ENCODE results near the gene PRSS58. TPM values are rescaled to one million over a fixed set of nuclear protein-coding genes. Genes with fewer than 3 reads are reported as not detected.
A peak's percentile ranks its signal among the peaks of the same experiment; 100 is the strongest.

PRSS58 gene
- total RNA-seq, 1 experiment from 2014 or later: not detected

- no TSS peak for BruUV-seq (replicated peaks)
- no peak overlapping the region for H3K4me3 ChIP-seq
- H3K36me3 ChIP-seq (ENCODE audit: low read depth): no peaks in the 10 kb centered on the region
- H3K9me3 ChIP-seq (ENCODE audit: insufficient read depth, low read depth): no peaks in the 10 kb centered on the region
- H3F3A ChIP-seq (ENCODE audit: insufficient read depth, low read depth): no peaks in the 10 kb centered on the region
- CTCF ChIA-PET: interaction anchor here (0.8 kb wide), 1 partner anchor 148 kb away, joined by 3 read pairs; no protein-coding TSS in a partner anchor
- no peak overlapping the region for H3K27ac ChIP-seq
- no peak overlapping the region for H2AFZ ChIP-seq
- DNase-seq: no peak
- H3K27me3 ChIP-seq (ENCODE audit: insufficient read depth, low read depth): no peaks in the 10 kb centered on the region
- H4K20me1 ChIP-seq (ENCODE audit: insufficient read depth): no peaks in the 10 kb centered on the region
- H3K9me2 ChIP-seq (ENCODE audit: insufficient read depth): no peaks in the 10 kb centered on the region
- H3K4me1 ChIP-seq (replicated peaks; ENCODE audit: insufficient read depth): no peaks in the 10 kb centered on the region
- intact Hi-C loops (cut with micrococcal nuclease; ENCODE audit: unreplicated experiment): loop anchor here (5.0 kb wide), 1 partner anchor 705 kb away; no protein-coding TSS in a partner anchor
- no peak overlapping the region for H3K4me2 ChIP-seq
- POLR2A ChIA-PET (ENCODE audit: unreplicated experiment): no interaction called here
- H3K79me2 ChIP-seq (ENCODE audit: low read depth): no peaks in the 10 kb centered on the region
- TF ChIP-seq CTCF (conservative IDR thresholded peaks at IDR 0.05): 0 out of 2 replicates have a peak, but pooled peaks have one; percentile 35
- no peak for TF ChIP-seq EZH2 (IDR thresholded peaks at IDR 0.05; ENCODE audit: low read depth)
Observed at GRCh38 chr7:142301923-142302550, 44.2 kb upstream of the PRSS58 start.

GRCh38 chr7:142301299-142301698 is 43.4 kb upstream of the PRSS58 start:
- Histone ChIP-seq H3K9me3 (ENCODE audit: insufficient read depth, low read depth) (no peaks in the 10 kb centered on the region), H2AFZ (no peak overlapping the region), H3K9me2 (ENCODE audit: insufficient read depth) (no peaks in the 10 kb centered on the region), H3K36me3 (ENCODE audit: low read depth) (no peaks in the 10 kb centered on the region), H3F3A (ENCODE audit: insufficient read depth, low read depth) (no peaks in the 10 kb centered on the region), H3K79me2 (ENCODE audit: low read depth) (no peaks in the 10 kb centered on the region), H3K4me2 (no peak overlapping the region), H3K27ac (no peak overlapping the region), H4K20me1 (ENCODE audit: insufficient read depth) (no peaks in the 10 kb centered on the region), H3K4me3 (no peak overlapping the region), H3K27me3 (ENCODE audit: insufficient read depth, low read depth) (no peaks in the 10 kb centered on the region), H3K4me1 (replicated peaks; ENCODE audit: insufficient read depth) (no peaks in the 10 kb centered on the region)
- ChIA-PET POLR2A (ENCODE audit: unreplicated experiment) (no interaction called here), CTCF (interaction anchor here (0.5 kb wide), 1 partner anchor 1033 kb away, joined by 6 read pairs; no protein-coding TSS in a partner anchor)
- intact Hi-C loops (cut with micrococcal nuclease; ENCODE audit: unreplicated experiment): loop anchor here (5.0 kb wide), 1 partner anchor 706 kb away; no protein-coding TSS in a partner anchor
- DNase-seq: no peak
- BruUV-seq (replicated peaks): no TSS peak
- TF ChIP-seq EZH2 (IDR thresholded peaks at IDR 0.05; ENCODE audit: low read depth) (no peak), CTCF (conservative IDR thresholded peaks at IDR 0.05) (no peak)

GRCh38 chr7:142300689-142301088 is 42.8 kb upstream of the PRSS58 start:
- H3K4me2 ChIP-seq: no peak overlapping the region
- H3K27ac ChIP-seq: no peak overlapping the region
- TF ChIP-seq EZH2 (IDR thresholded peaks at IDR 0.05; ENCODE audit: low read depth) (no peak), CTCF (conservative IDR thresholded peaks at IDR 0.05) (peak; percentile 59)
- intact Hi-C loops (cut with micrococcal nuclease; ENCODE audit: unreplicated experiment): loop anchor here (5.0 kb wide), 1 partner anchor 707 kb away; no protein-coding TSS in a partner anchor
- H3K4me3 ChIP-seq: no peak overlapping the region
- H3K9me2 ChIP-seq (ENCODE audit: insufficient read depth): 0 out of 2 replicates have a peak, but pooled peaks cover 4% of the 10 kb centered on the region
- H3K36me3 ChIP-seq (ENCODE audit: low read depth): no peaks in the 10 kb centered on the region
- no peaks in the 10 kb centered on the region for H4K20me1 ChIP-seq (ENCODE audit: insufficient read depth)
- H2AFZ ChIP-seq: no peak overlapping the region
- no peaks in the 10 kb centered on the region for H3K4me1 ChIP-seq (replicated peaks; ENCODE audit: insufficient read depth)
- no peaks in the 10 kb centered on the region for H3K27me3 ChIP-seq (ENCODE audit: insufficient read depth, low read depth)
- H3K9me3 ChIP-seq (ENCODE audit: insufficient read depth, low read depth): no peaks in the 10 kb centered on the region
- ChIA-PET POLR2A (ENCODE audit: unreplicated experiment) (no interaction called here), CTCF (interaction anchor here (0.5 kb wide), 1 partner anchor 1034 kb away, joined by 6 read pairs; no protein-coding TSS in a partner anchor)
- no peaks in the 10 kb centered on the region for H3F3A ChIP-seq (ENCODE audit: insufficient read depth, low read depth)
- no peaks in the 10 kb centered on the region for H3K79me2 ChIP-seq (ENCODE audit: low read depth)
- peak in 1 of 2 experiments; percentile 27 for DNase-seq
- BruUV-seq (replicated peaks): no TSS peak
